Activated naive CD8-positive, alpha-beta T cell (primary cell): ENCODE data around the gene EVI5L.

Experiments
- H3K27ac Mint-ChIP-seq: one replicate; pipeline ENCODE4 v1.8.0; 2021; ENCODE audit warnings: mixed read lengths
- H3K27me3 Mint-ChIP-seq: one replicate; pipeline ENCODE4 v1.8.0; 2021; ENCODE audit warnings: mixed read lengths
- H3K36me3 Mint-ChIP-seq: one replicate; pipeline ENCODE4 v1.8.0; 2021; ENCODE audit warnings: mixed read lengths
- H3K4me1 Mint-ChIP-seq: one replicate; pipeline ENCODE4 v1.8.0; 2021; ENCODE audit warnings: low read depth, mixed read lengths
- H3K4me3 Mint-ChIP-seq: one replicate; pipeline ENCODE4 v1.8.0; 2021; ENCODE audit warnings: mild to moderate bottlenecking, mixed read lengths
- H3K9me3 Mint-ChIP-seq: one replicate; pipeline ENCODE4 v1.8.0; 2021; ENCODE audit warnings: low read depth, mixed read lengths

The EVI5L gene

GRCh38 chr19:7908742-7909461, 78.9 kb downstream of the EVI5L start:
- no peak overlapping the region for H3K27ac Mint-ChIP-seq
- peaks cover 14% of the 10 kb centered on the region for H3K4me1 Mint-ChIP-seq
- no peaks in the 10 kb centered on the region for H3K9me3 Mint-ChIP-seq
- H3K4me3 Mint-ChIP-seq, result no peak overlapping the region
- H3K27me3 Mint-ChIP-seq, result no peaks in the 10 kb centered on the region
- H3K36me3 Mint-ChIP-seq, result peaks cover 2% of the 10 kb centered on the region

GRCh38 chr19:7909471-7910067, 79.6 kb downstream of the EVI5L start:
- no peaks in the 10 kb centered on the region for H3K27me3 Mint-ChIP-seq
- peaks cover 13% of the 10 kb centered on the region for H3K4me1 Mint-ChIP-seq
- no peak overlapping the region for H3K4me3 Mint-ChIP-seq
- H3K27ac Mint-ChIP-seq, result no peak overlapping the region
- H3K36me3 Mint-ChIP-seq, result peaks cover 2% of the 10 kb centered on the region
- H3K9me3 Mint-ChIP-seq, result no peaks in the 10 kb centered on the region

GRCh38 chr19:7910321-7911161, 80.5 kb downstream of the EVI5L start:
- Mint-ChIP-seq H3K9me3 (no peaks in the 10 kb centered on the region), H3K4me1 (peaks cover 8% of the 10 kb centered on the region), H3K36me3 (peaks cover 1% of the 10 kb centered on the region), H3K27me3 (peaks cover 2% of the 10 kb centered on the region), H3K27ac (no peak overlapping the region), H3K4me3 (no peak overlapping the region)

GRCh38 chr19:7911508-7912143, 81.6 kb downstream of the EVI5L start:
- Mint-ChIP-seq H3K27me3 (peaks cover 4% of the 10 kb centered on the region), H3K36me3 (no peaks in the 10 kb centered on the region), H3K9me3 (no peaks in the 10 kb centered on the region), H3K27ac (no peak overlapping the region), H3K4me1 (peaks cover 6% of the 10 kb centered on the region), H3K4me3 (no peak overlapping the region)

- Mint-ChIP-seq H3K4me3 (no peak overlapping the region), H3K27me3 (peaks cover 5% of the 10 kb centered on the region), H3K9me3 (no peaks in the 10 kb centered on the region), H3K27ac (no peak overlapping the region), H3K4me1 (peaks cover 7% of the 10 kb centered on the region), H3K36me3 (no peaks in the 10 kb centered on the region)
Measured at GRCh38 chr19:7912144-7912696, 82.2 kb downstream of the EVI5L start.

- peaks cover 9% of the 10 kb centered on the region for H3K4me1 Mint-ChIP-seq
- H3K4me3 Mint-ChIP-seq, result no peak overlapping the region
- H3K27me3 Mint-ChIP-seq, result peaks cover 5% of the 10 kb centered on the region
- H3K9me3 Mint-ChIP-seq, result no peaks in the 10 kb centered on the region
- no peak overlapping the region for H3K27ac Mint-ChIP-seq
- H3K36me3 Mint-ChIP-seq, result no peaks in the 10 kb centered on the region
Measured at GRCh38 chr19:7912697-7913564, 82.9 kb downstream of the EVI5L start.

GRCh38 chr19:7913652-7914051, 83.6 kb downstream of the EVI5L start:
- Mint-ChIP-seq H3K36me3 (no peaks in the 10 kb centered on the region), H3K27ac (no peak overlapping the region), H3K9me3 (no peaks in the 10 kb centered on the region), H3K27me3 (peaks cover 5% of the 10 kb centered on the region), H3K4me3 (no peak overlapping the region), H3K4me1 (peaks cover 14% of the 10 kb centered on the region)

- H3K4me1 Mint-ChIP-seq, result peaks cover 14% of the 10 kb centered on the region
- H3K36me3 Mint-ChIP-seq, result no peaks in the 10 kb centered on the region
- H3K27ac Mint-ChIP-seq, result no peak overlapping the region
- peaks cover 5% of the 10 kb centered on the region for H3K27me3 Mint-ChIP-seq
- H3K4me3 Mint-ChIP-seq, result no peak overlapping the region
- no peaks in the 10 kb centered on the region for H3K9me3 Mint-ChIP-seq
Measured at GRCh38 chr19:7914099-7914498, 84.1 kb downstream of the EVI5L start.
